Uterus (tissue), 4 donors: ENCODE results near the gene DMAC2. TPM values are rescaled to one million over a fixed set of nuclear protein-coding genes. Genes with fewer than 3 reads are reported as not detected.
A peak's percentile ranks its signal among the peaks of the same experiment; 100 is the strongest.

Source experiments
- DNase-seq, 2 donors: peaks; one replicate each; pipeline ENCODE4 v3.0.0-alpha.2; 2019 to 2020
- H3K27ac ChIP-seq, 2 donors: fragments of 200-600 bp; sonication (generic); 1 replicate in 1 of 2; 2 replicates in 1 of 2; pipeline ENCODE4 v1.5.1; 2016 to 2018
- H3K27me3 ChIP-seq, 2 donors: fragments of 200-600 bp; sonication (generic); one replicate each; pipeline ENCODE4 v1.5.1; 2018 to 2019; ENCODE audit warnings: control low read depth in 1 of 2
- H3K36me3 ChIP-seq, 2 donors: fragments of 200-600 bp; sonication (generic); one replicate each; pipeline ENCODE4 v1.5.1; 2019; ENCODE audit warnings: control low read depth in 1 of 2
- H3K4me1 ChIP-seq, 2 donors: fragments of 200-600 bp; sonication (generic); one replicate each; pipeline ENCODE4 v1.5.1; 2018 to 2019; ENCODE audit warnings: control low read depth in 1 of 2
- H3K4me3 ChIP-seq, 2 donors: fragments of 200-600 bp; sonication (generic); 1 replicate in 1 of 2; 2 replicates in 1 of 2; pipeline ENCODE4 v1.5.1; 2018 to 2019; ENCODE audit warnings: mild to moderate bottlenecking in 1 of 2
- H3K9me3 ChIP-seq, 2 donors: fragments of 200-600 bp; sonication (generic); one replicate each; pipeline ENCODE4 v1.5.1; 2019; ENCODE audit warnings: control low read depth in 1 of 2
- CTCF ChIP-seq, 4 experiments: fragments of 200-600 bp in 2 of 4; fragments of 450-650 bp in 2 of 4; sonication (generic) in 2 of 4; IDR thresholded peaks; one replicate each; pipeline ENCODE4 v1.5.1; 2016 to 2019; ENCODE audit warnings: antibody characterized with exemption in 4 of 4, mild to moderate bottlenecking in 2 of 4, moderate library complexity in 1 of 4
- POLR2A ChIP-seq, 2 donors: fragments of 450-650 bp; IDR thresholded peaks; one replicate each; pipeline ENCODE4 v1.6.1; 2016; ENCODE audit warnings: antibody characterized with exemption in 2 of 2, mild to moderate bottlenecking in 1 of 2, moderate library complexity in 1 of 2
- intact Hi-C: fragments of 100-400 bp; cut with DNase I; formaldehyde crosslinking; loops from one replicate; pipeline ENCODE4 v1.15.1; 2023; ENCODE audit warnings: low total_unique reads
- total RNA-seq, 4 donors: library from RNA; depleted of rRNA in 3 of 4; stranded (reverse); fragments of >200 nt in 3 of 4; gene quantifications; one replicate each; pipeline versions ENCODE4 v1.1.0 to v1.2.4, GENCODE V29; 2014 to 2023
- donor health status: DM: yes; HTN: yes; CAD: no.

Gene DMAC2
- total RNA-seq, 4 donors from 2014 or later = 25.8 to 89.4 (median 32.9) TPM

GRCh38 chr19:41430922-41431321 is 8.8 kb downstream of the DMAC2 start:
- H3K9me3 ChIP-seq = no peaks in the 10 kb centered on the region
- H3K4me1 ChIP-seq = peaks cover 4 to 9% of the 10 kb centered on the region in 2 donors
- no peak overlapping the region for H3K27ac ChIP-seq
- H3K4me3 ChIP-seq = no peak overlapping the region
- intact Hi-C loops = no loop called here
- TF ChIP-seq CTCF (IDR thresholded peaks at IDR 0.05) (no peak), POLR2A (IDR thresholded peaks at IDR 0.05) (no peak)
- no peaks in the 10 kb centered on the region for H3K36me3 ChIP-seq
- no peak for DNase-seq
- H3K27me3 ChIP-seq = no peaks in the 10 kb centered on the region

- Histone ChIP-seq H3K9me3 (no peaks in the 10 kb centered on the region), H3K4me1 (peaks cover 4 to 9% of the 10 kb centered on the region in 2 donors), H3K36me3 (no peaks in the 10 kb centered on the region), H3K4me3 (peak overlapping the region in 1 of 2 donors; percentile 42), H3K27ac (peak overlapping the region; percentile 86 to 87), H3K27me3 (no peaks in the 10 kb centered on the region)
- TF ChIP-seq CTCF (IDR thresholded peaks at IDR 0.05) (no peak), POLR2A (IDR thresholded peaks at IDR 0.05) (no peak)
- intact Hi-C loops = no loop called here
- DNase-seq = no peak
Observed at GRCh38 chr19:41428481-41428859, 11.2 kb downstream of the DMAC2 start.

- Histone ChIP-seq H3K36me3 (no peaks in the 10 kb centered on the region), H3K27ac (peak overlapping the region; percentile 86 to 87), H3K4me3 (peak overlapping the region; percentile 42 to 44), H3K9me3 (no peaks in the 10 kb centered on the region), H3K4me1 (peaks cover 4 to 9% of the 10 kb centered on the region in 2 donors), H3K27me3 (no peaks in the 10 kb centered on the region)
- intact Hi-C loops = no loop called here
- peak; percentile 32 to 54 for DNase-seq
- TF ChIP-seq CTCF (IDR thresholded peaks at IDR 0.05) (no peak), POLR2A (IDR thresholded peaks at IDR 0.05) (no peak)
Observed at GRCh38 chr19:41427647-41428480, 11.8 kb downstream of the DMAC2 start.

- peak in 1 of 2 donors; percentile 44 for TF ChIP-seq POLR2A (IDR thresholded peaks at IDR 0.05)
- no peak for TF ChIP-seq CTCF (IDR thresholded peaks at IDR 0.05)
- peaks cover 4 to 9% of the 10 kb centered on the region in 2 donors for H3K4me1 ChIP-seq
- no peaks in the 10 kb centered on the region for H3K36me3 ChIP-seq
- intact Hi-C loops = no loop called here
- no peaks in the 10 kb centered on the region for H3K27me3 ChIP-seq
- no peaks in the 10 kb centered on the region for H3K9me3 ChIP-seq
- H3K27ac ChIP-seq = peak within 1 kb of the TSS; percentile 86 to 87
- peak within 1 kb of the TSS; percentile 42 to 44 for H3K4me3 ChIP-seq
- DNase-seq = peak; percentile 79 to 84
Observed at GRCh38 chr19:41426952-41427646, 12.6 kb downstream of the DMAC2 start, which contains the start of gene B3GNT8. B3GNT8 (minus strand) TSS chr19:41427374; CDS start chr19:41426778, 596 bp downstream.
